ENCODE data around the gene CPA4. TPM values are rescaled to one million over a fixed set of nuclear protein-coding genes. Genes with fewer than 3 reads are reported as not detected.

Gene CPA4
- polyA plus RNA-seq, 1 experiment = 71.8 TPM

DNA sequence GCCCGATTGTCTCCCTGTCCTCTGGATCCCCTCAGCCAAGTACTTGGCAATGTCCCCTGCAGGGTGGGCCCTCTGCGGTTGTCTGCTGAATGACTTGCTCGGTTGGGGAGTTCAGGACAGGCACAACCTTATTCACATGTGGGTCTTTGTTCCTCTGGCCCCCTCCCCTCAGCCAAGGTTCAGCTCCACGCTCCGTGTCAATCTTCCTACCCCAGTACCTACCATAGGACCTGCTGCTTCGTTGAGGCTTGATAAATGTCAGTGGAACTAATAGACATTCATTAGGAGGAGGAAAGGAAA lies 58.8 kb downstream of the CPA4 start:
- no peak overlapping the region for H3K4me3 ChIP-seq (ENCODE audit: low read depth, low read length)
- H3K27ac ChIP-seq (ENCODE audit: low read depth, low read length) = no peak overlapping the region
- DNase-seq (ENCODE audit: low read depth, low spot score) = no peak
- no peaks in the 10 kb centered on the region; the same call in 1 of the 2 replicates for H3K9me3 ChIP-seq (ENCODE audit: control insufficient read depth, insufficient read depth, low read length)
- ChIA-PET CTCF (no interaction called here), POLR2A (interaction anchor here (0.6 to 1.4 kb wide), 3 partner anchors 12 to 147 kb away, joined by 3 to 5 read pairs (median 5); partner anchors contain the start of gene TMEM209)
- TF ChIP-seq, protein P1, sequence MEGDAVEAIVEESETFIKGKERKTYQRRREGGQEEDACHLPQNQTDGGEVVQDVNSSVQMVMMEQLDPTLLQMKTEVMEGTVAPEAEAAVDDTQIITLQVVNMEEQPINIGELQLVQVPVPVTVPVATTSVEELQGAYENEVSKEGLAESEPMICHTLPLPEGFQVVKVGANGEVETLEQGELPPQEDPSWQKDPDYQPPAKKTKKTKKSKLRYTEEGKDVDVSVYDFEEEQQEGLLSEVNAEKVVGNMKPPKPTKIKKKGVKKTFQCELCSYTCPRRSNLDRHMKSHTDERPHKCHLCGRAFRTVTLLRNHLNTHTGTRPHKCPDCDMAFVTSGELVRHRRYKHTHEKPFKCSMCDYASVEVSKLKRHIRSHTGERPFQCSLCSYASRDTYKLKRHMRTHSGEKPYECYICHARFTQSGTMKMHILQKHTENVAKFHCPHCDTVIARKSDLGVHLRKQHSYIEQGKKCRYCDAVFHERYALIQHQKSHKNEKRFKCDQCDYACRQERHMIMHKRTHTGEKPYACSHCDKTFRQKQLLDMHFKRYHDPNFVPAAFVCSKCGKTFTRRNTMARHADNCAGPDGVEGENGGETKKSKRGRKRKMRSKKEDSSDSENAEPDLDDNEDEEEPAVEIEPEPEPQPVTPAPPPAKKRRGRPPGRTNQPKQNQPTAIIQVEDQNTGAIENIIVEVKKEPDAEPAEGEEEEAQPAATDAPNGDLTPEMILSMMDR (IDR thresholded peaks at IDR 0.05; ENCODE audit: low read depth, low read length) = no peak
- H3K27me3 ChIP-seq (ENCODE audit: control insufficient read depth, insufficient read depth, low read length) = no peaks in the 10 kb centered on the region

DNA sequence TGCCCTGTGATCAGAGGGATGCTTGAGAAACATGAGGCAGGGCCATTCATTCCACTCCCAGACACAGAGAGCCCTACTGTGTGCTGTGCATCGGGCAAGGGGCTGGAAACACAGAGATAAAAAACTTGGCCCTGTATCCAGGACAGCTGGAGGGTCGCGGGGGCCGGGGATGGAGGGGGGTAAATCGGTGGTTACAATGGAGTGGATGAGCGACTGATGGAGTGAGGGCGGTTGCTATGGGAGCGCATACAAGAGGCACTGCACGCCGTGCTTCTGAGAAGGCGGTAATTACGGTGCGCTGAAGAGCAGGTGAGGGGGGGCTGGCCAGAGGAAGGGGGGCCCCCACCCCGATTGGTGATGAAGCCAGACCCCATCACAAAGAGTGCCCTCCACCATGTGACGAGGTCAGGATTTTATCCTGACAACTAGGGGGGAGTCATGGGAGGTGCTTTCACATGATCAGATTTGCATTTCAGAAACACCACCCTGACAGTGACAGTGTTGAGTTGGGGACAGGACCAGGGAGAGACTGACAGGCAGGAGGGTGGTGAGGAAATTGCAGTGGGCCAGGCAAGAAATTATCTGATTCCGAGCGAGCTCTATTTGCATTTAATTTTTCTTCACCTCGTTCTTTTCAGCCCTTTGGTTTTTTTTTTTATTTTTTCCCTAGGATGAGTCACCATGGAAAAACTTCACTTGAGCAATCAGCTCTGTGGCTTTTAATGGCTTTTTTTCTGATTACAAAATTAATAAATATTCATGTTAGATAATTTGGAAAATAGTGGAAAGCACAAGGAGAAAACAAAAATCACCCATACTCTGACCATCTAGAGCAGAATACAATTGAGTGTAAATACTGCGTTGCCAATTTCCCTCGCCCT lies 59.5 kb downstream of the CPA4 start:
- Histone ChIP-seq H3K9me3 (ENCODE audit: control insufficient read depth, insufficient read depth, low read length) (no peaks in the 10 kb centered on the region; the same call in 1 of the 2 replicates), H3K27ac (ENCODE audit: low read depth, low read length) (peak overlapping the region; percentile 65), H3K4me3 (ENCODE audit: low read depth, low read length) (peak overlapping the region; percentile 41), H3K27me3 (ENCODE audit: control insufficient read depth, insufficient read depth, low read length) (no peaks in the 10 kb centered on the region)
- POLR2A ChIA-PET = interaction anchor here (0.7 to 1.4 kb wide), 3 partner anchors 11 to 147 kb away, joined by 3 to 5 read pairs (median 3); partner anchors contain the start of gene TMEM209
- CTCF ChIA-PET = interaction anchor here (0.7 kb wide), 1 partner anchor 109 kb away, joined by 4 read pairs; no protein-coding TSS in a partner anchor
- DNase-seq (ENCODE audit: low read depth, low spot score) = no peak
- TF ChIP-seq, protein P1 (IDR thresholded peaks at IDR 0.05; ENCODE audit: low read depth, low read length) = no peak

DNA sequence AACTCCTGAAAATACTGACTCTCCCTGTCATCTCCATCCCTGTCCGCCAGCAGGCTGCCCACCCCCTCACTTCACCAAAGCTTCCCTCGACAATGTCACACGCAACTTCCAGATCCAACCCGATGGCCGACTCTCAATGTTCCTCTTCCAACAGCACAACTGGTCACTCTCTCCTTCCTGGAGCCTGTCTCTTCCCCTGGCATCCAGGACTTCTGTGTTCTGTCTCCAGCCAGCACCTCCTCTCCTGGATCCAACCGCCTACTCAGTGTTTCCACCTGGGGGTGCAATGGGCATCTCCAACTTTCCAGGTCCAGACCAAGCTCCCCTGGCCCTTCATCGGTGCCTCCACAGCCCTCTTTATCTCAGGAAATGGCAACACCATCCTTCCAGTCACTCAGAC lies 60.2 kb downstream of the CPA4 start:
- CTCF ChIA-PET = no interaction called here
- TF ChIP-seq, protein P1 (IDR thresholded peaks at IDR 0.05; ENCODE audit: low read depth, low read length) = no peak
- Histone ChIP-seq H3K9me3 (ENCODE audit: control insufficient read depth, insufficient read depth, low read length) (no peaks in the 10 kb centered on the region), H3K27ac (ENCODE audit: low read depth, low read length) (peak overlapping the region; percentile 65), H3K27me3 (ENCODE audit: control insufficient read depth, insufficient read depth, low read length) (no peaks in the 10 kb centered on the region), H3K4me3 (ENCODE audit: low read depth, low read length) (no peak overlapping the region)
- POLR2A ChIA-PET = interaction anchor here (1.0 to 1.4 kb wide), 2 partner anchors 10 to 19 kb away, joined by 3 to 5 read pairs; no protein-coding TSS in a partner anchor
- DNase-seq (ENCODE audit: low read depth, low spot score) = no peak

DNA sequence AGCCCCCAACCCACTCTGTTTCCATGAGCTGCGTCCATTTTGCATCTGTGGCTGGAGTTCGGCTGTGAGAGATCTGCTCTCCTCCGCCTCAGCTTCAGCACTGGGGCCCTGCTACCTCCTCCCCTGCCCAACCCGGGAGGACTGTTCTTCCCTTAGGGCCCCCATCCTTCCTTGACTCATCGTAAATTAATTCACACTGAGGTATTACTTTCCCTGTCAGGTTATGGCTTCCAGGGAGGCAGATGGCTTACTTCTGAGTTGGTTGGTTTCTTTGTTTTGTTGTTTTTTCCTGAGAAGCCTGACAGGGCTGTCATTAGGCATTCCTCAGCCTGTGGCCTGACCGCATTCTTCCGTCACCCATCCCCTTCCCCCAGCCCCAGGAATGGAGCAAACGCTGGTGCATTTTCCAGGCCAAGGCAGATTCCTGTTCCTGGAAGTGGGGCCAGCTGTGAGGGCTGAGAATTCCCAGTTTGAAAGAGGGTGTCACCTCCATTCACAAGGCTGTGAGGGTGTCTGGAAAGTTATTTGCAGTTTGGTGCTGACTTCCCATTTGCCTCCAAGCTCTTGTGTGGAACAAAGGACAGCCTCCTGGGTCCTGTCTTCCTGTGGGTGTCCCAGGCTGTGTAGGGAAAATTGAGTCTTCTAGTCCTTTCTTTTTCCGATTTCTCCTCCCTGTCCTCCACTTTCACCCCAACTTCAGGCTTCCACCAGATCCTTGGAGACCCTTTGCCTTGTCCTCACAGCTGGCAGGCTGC lies 63.3 kb downstream of the CPA4 start:
- peak overlapping the region; percentile 18; the same call in 1 of the 2 replicates for H3K4me3 ChIP-seq (ENCODE audit: low read depth, low read length)
- CTCF ChIA-PET = interaction anchor here (1.0 to 1.2 kb wide), 2 partner anchors 36 to 284 kb away, joined by 3 to 4 read pairs; no protein-coding TSS in a partner anchor

More for the DNA sequence above, 63.3 kb downstream of the CPA4 start:
- Histone ChIP-seq H3K27ac (ENCODE audit: low read depth, low read length) (peak overlapping the region; percentile 100), H3K27me3 (ENCODE audit: control insufficient read depth, insufficient read depth, low read length) (no peaks in the 10 kb centered on the region), H3K9me3 (ENCODE audit: control insufficient read depth, insufficient read depth, low read length) (peaks cover 18% of the 10 kb centered on the region)
- TF ChIP-seq, protein P1 (IDR thresholded peaks at IDR 0.05; ENCODE audit: low read depth, low read length) = no peak
- POLR2A ChIA-PET = interaction anchor here (0.6 to 1.4 kb wide), 6 partner anchors 9 to 94 kb away, joined by 3 to 6 read pairs (median 3); partner anchors contain the start of genes CEP41 and CPA4
- DNase-seq (ENCODE audit: low read depth, low spot score) = peak; percentile 95
